Medulla oblongata (tissue), 1 donor: ENCODE data around the gene HABP2.
A peak's percentile ranks its signal among the peaks of the same experiment; 100 is the strongest.

ENCODE experiments used
- DNase-seq: peaks from one replicate; pipeline ENCODE4 v3.0.0-alpha.2; 2015; ENCODE audit errors: extremely low spot score

HABP2 gene

DNA sequence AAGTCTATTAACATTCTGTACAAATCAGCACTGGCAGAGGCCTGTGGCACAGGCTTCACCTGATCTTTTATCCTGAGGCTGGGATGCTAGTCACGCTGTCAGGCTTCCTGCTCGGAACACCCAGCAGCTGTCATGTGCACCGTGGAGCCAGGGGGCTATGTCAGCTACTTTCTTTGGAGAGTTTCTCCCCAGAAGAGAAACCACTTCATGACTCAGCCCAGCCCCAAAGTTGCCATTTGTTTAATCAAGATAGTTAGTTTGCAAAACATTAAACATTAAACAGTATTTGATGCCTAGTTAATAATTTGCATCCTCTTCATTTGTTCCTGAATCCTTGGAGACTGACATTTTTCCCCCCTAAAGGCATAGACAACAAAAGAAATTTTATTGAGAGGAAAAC lies at the start of gene HABP2:
Gene HABP2, plus strand, starts transcription at position 353 of the 400 bp plus-strand sequence. CDS start 69 bp downstream, outside the sequence.
- DNase-seq = no peak

DNA sequence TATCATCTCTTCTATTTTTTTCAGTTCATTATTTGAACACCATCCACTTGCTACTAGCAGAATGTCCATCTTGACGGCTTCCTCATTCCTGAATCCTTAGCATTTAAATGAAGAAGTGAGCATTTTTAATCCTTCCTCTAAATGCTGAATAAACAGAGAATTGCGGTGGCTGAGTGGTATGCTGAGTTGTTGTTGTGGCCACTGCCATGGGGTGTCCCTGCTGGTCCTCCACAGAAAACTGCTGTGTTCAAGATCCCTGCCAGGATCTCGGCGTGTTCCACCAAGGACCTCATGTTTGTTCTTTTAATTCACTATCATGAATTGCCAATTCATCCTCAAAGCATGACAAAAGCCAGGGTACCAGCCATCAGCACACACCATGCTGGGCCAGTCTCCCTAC lies 48.9 kb upstream of the HABP2 start:
- DNase-seq = no peak

DNA sequence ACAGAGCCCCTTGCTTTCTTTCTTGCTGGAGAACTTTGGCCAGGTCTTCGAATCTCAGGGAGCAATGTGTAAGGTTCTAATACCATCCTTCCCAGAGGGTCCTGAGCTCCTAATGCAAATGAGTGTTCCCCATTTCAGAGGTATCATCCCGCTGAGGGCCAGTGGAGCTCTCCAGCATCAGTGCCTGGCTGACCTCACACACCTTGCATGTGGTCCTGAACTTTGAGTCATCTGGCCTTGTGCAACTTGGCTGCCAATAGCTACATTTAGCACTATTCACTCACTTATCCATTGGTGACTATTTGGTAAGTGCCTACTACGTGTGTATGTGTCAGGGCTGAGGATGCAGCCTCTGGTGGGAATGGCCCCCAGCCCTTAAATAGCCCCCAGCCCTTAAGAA lies 48.4 kb upstream of the HABP2 start:
- DNase-seq = no peak

DNA sequence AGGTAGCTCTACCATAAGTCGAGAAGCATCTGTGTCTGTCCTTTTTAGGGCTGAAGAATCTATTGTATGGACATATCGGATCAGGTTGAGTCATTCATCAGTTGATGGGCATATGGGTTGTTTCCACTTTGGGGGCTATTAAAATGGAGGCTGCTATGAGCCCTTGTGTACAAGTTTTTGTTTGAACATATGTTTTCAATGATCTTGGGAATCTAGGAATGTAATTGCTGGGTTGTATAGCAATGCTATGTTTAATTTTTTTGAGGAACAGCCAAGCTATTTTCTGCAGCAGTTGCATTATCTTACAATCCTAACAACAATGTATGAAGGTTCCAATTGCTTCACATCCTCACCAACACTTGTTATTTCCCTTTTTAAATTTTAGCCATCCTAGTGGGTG lies 46.4 kb upstream of the HABP2 start:
- DNase-seq = no peak

DNA sequence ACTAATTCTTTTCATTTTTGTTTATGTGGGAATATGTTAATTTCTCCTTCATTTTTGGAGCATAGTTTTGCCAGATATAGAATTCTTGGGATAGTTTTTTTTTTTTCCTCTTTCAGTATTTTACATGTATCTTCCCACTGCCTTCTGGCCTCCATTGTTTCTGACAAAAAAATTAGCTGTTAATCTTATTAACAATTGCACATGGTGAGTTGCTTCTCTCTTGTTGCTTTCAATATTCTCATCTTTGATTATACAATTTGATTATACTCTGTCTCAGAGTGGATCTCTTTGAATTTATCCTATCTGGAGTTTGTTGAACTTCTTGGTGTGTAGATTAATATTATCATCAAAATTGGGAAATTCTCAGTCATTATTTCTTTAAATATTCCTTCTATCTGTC lies 41.4 kb upstream of the HABP2 start:
- no peak for DNase-seq

DNA sequence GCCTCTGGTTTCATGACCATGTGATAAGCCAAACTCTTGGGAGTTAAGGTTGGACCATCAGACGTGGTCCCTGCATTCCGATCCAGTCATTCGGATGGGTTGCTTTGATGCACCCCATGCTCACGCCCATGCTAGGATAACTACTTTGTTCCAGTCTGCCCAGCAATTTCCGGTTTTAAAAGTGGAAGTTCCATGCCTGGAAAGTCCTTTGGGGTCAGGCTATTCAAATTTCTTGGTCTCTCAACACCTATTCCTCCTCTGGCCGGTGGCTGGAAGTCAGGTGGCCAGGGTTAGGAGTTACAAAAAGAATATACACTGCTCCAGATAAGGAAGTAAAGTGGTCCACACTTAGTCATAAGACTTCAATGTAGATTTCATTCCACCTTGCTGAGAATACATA lies 37.7 kb upstream of the HABP2 start:
- DNase-seq = no peak

DNA sequence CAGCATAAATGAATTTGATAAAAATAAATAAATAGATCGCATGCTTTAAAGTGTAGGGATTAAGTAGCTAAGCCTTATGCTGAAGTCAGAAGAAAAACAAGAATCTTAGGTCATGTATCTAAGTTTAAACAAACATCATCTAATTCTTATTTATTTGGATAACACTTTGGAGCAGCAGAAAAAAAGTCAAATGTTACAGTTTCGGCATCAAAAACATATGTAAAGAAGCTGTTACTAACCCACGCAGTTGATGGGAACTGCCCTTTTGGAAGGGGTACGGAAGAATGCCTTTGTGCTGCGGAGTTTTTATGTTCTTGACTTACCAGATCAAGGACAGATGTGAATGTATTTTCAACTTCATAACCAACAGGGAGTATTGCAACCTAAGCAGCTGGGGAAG lies 37.3 kb upstream of the HABP2 start:
- no peak for DNase-seq

DNA sequence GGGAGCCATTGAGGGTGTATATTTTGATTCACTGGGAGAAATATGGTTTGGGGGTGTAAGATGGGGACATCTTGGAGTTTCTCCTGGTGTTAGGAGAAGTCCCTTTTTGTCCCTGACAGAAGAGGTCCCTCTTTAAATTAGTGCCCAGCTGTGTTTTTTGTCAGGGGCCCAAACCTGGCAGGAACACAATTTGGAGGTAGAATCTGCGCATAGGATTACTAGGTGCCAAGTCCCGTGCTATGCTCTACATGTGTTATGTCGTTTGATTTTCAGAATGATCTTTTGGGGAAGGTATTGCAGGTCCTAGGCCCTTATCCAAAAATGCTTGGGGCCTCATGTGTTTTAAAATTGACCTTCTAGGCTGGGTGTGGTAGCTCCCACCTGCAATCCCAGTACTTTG lies 36.8 kb upstream of the HABP2 start:
- DNase-seq = no peak

DNA sequence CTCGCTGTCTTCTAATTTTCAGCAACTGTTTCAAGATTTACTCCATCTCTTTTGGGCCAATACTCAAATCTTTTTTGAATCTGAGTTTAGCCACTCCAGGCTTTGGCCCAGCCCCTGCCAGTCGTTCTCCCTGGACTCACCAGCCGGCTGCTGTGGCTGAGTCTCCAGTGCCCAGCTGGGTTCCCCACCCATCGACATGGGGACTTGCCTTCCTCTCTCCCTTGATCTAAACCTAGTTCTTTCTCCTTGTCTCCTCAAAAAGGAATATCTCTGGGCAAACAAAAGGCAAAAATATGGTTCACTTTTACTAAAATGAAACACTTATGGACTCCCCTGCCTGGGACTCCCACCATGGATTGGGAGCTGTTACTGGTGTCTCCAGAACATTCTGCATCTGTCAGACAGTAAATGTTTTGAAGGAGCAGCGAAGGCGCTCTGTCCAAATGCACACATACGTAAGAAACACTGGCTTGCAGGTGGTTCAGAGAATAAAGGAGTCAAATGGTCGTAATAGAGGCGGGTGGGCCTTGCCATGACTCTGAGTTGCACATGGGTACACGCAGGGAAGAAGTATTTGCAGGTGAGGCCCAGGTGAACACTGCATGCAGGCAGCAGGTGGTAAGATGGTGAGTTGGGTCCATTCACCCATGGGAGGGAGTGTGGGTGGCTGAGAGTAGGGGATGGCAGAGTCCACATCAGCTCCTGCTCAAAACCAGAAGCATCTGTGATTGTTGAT lies 35.5 kb upstream of the HABP2 start:
- DNase-seq = no peak

DNA sequence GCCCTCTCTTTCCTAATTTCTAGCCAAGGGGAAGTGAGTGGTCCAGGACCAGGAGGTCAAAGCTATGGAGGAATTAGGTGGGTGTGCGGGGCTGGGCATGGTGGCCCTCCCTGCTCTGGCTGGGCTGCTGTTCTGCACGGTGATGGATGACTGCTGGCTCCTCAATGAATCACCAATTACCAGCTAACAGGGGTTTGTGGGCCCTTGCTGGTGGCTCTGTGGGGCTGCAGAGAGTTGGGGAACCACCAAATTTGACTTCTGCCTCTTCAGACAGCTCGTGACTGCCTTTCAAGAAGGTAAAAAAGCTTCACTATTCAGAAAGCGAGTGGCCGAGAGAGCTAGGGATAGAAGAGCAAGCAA lies 35.0 kb upstream of the HABP2 start:
- DNase-seq = no peak

DNA sequence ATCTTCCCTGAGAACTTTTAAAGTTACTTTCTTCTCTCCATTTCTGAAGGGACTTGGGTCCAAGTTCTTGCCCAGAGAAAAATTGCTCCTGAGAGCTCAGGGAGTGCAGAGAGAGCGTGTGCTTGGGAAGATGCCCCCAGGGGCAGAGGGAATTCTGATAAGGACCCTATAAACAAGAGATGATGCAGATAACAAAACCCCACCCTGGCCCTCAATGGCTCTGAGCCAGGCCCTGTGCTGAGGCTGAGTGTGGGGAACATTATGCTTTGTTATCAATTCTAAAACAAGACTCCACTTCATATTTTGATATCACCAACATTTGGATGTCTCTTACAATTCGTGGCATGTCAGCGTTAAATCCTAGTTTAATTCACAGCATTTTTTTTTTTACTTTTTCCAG lies 34.4 kb upstream of the HABP2 start:
- DNase-seq = no peak

DNA sequence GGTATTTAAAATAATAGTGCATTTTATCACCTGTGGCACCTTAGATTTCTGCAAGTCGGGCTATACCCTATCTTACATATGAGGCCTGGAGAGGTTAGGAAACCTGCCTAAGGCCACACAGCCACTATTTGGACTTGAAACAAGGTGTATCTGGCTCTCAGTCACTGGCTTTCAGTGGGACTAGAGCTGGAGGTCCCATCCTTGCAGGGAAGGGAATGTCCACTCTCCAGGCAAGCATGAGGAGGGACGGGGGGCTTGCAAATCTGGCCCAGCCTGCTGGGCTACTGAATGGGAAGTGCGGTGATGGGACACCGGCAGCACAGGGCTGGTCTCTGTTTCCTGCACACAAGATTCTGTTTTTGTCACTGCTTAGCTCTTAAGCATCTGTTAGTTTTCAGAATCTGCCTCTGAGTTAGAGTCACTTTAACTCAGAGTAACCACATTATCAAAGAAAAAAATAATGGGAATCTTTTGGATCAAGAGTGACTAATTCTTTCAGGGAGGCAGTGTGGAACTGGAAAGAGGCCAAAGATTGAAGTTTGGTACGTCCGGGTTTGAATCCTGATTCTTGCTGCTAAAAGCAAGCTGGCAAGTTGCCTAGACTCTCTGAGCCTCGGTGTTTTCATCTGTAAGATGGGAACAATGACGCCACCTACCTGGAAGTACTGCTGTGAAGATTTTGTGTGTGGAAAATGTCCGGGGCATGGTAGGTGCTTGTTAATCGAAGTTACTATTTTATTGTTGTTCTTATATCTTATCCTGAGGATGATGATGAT lies 33.8 kb upstream of the HABP2 start:
- DNase-seq = no peak

DNA sequence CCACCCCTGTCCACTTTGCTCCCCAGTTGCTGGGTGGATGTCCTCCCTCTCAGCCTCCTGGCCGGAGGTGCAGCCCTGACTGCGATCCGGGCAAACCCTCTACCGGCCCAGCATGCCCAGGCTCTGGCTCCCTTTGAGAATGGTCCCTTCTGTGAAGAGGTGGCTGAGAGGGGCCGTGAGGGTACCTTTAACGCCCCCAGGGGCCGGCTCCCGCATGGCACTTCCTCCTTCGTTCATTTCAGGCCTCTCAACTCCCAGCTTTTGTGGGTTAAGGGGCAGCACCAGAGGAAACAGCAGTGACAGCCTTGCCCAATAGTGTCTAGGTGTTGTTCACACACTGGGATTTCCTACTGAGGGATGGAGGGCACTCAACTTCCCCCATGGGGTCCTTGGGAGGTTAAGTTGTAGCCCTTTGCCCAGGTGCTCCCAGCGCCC lies 33.2 kb upstream of the HABP2 start:
- no peak for DNase-seq

DNA sequence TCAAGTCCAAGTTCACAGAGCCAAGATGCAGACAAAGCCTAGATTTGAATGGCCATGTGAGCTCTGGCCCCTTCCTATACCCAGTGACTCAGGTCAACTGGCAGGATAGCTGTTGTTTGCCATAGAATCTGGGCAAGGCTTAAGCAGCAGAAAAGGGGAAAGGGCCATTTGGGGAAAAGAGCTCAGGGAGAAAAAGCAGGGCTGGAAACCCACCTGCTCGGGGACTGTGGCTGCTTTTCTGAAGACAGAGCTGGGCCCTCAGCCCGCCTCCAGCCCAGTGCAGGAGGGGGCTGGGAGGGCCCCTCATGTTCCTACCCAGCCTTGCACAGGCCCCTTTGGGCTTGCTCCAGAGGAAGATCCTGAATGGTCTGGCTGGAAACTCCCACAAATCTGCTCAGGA lies 32.6 kb upstream of the HABP2 start:
- DNase-seq = no peak

DNA sequence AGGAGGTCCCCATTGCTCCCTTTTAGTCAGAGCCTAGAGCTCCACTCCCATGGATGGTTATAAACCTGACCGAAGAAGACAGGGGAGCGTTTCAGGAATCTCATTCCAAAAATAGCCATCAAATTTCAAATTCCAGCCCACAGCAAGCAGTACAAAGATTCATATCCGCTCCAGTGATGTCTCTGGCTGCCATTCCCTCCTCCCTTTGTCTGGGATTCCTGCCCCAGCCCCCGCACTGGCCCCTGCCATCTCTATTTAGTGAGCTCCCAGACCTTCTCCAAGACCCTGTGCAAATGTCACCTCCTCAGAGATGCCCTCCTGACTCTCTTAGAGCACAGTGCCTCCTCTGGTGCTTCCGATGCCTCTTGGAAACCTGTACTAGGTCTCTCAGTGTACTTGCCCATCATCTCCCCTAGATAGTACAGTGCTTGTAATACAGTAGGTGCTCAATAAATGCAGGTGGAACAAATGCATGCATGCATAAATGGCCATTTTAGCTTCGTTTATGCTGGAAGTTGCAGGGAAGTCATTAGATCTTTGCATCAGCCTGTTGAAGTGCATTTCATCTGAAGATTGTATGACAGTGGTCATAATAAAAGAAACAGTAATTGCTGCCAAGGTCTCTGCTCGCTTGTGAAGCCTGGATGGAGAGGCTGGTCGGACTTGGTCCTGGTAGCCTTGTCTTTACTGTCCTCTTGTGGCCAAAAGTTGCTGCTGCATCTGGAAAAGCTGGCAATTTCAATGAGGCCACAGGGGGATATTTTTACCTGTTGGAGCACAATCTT lies 32.0 kb upstream of the HABP2 start:
- DNase-seq = peak; percentile 76

DNA sequence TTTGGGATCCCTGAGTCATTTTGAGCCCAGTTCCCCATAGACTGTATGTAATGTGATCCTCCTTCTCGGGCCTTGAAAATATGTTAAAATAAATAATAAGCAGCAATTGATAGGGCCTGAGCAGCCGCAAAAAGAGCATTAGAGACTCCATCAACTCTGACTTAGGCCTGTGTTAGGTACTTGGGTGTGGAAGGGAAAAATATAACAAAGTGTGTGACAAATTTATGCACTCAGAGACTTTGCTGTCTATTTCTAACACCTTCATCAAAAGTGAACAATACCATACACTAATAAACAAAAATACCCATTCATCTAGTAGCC lies 31.4 kb upstream of the HABP2 start:
- DNase-seq = no peak

DNA sequence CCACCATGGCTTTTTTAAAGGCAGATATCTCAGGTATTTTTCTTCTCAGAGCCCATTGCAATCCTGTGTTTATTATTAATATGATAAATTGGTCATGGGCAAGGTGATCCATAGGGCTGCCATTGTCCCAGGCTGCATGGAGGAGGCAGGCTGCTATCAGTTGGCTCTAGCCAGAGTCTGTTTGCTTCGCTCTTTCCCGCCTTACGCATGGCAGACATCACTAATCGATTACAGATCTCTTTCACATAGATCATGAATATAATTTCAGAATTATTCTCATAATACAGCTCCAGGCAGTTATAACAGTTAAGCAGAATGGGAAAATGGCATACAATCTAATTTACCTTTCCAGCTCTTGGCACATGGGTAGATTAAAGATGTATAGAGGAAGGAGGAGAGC lies 30.4 kb upstream of the HABP2 start:
- no peak for DNase-seq

DNA sequence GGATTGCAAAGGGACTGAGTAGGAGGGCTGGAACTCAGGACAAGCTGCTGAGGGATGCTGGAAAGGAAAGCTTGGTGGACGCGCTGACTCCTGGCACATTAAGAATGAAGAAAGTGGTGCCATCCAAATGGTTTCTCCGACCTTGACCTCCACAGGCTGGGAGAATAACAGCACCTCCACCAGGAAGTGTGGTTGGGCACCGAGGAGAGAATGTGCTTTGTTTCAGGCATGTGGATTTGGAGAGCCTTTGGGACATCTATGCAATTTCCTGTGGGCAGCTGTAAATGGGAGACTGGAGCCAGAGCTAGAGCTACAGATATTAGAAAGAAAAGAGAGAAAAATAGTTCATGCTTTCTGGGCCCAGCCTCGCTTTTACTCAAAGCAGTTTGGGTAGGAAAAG lies 29.8 kb upstream of the HABP2 start:
- DNase-seq = peak; percentile 9

DNA sequence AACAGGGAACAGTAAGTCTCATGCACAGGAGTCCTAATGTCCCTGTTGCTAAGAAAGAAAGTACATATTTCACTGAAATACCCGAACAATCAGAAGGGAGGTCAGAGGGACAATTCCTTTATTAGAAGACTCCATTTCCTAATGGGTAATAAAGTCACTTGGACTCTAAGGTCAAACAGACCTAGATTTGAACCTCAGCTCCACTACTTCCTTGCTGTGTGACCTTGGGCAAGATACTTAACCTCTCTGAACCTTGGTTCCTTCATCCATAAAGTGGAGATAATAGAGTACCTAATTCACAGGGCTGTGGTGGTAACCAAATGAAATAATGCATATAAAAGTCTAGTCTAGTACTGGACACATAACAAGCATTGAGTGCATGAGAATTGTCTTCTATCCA lies 29.2 kb upstream of the HABP2 start:
- DNase-seq = no peak

DNA sequence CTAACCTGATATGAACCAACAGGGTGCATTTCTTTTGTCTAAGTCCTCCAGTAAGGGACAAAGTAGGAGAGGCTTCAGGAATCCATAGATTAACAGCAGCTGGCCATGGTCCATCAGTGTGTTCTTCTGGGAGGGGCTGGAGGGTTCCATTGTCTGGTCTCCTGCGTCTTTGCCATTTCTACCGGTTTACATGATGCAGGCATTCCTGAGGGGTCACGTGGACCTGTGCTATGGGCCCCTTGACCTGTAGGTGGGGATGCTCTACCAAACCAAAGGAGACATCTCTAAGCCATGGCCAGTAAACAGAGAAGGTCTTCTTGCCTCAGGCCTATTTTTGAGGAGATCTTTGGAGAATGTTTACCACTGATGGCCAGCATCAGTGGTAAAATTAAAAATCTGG lies 28.7 kb upstream of the HABP2 start:
- DNase-seq = no peak

DNA sequence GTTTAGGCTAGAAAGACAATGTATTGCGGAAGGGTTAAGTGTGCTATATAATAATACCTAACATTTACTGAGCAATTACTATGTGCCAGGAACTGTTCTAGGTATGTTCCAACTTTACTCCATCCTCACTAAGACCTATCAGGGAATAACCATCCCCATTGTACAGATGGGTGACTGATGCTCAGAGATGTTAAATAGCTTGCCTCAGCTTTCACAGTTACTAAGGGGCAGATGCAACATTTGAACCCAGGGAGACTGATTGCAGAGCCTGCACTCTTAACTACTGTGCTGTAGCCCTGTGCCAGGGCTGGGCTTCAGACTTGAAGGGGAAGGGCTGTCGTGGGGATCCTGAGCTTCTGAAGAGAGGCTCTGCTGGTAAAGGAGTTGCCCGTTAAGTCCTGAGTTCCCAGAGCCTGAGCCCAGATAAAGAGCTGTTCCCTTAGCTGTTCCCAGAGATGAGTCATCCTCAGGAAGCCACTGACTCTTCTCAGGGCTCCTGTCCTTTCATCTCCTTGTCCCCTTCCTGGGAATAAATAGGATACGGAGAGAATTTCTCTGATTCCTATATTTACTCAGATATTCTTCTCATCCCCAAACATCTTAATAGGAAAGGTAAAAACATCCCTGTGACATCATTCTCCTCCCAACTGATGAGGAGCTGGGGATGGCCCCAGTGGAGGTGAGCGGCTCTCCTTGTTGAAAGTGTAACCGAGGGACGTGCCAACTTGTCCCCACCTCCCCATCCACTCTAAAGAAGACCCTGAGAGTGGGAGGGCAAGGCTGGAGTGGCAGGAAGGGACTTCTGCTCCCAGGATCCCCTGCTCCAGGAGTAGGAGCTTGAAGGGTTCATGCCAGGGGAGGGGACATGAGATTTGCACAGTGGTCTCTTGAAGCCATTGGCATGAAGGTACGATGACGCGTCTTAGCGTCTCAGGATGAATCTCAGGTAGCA lies 28.0 kb upstream of the HABP2 start:
- no peak for DNase-seq

DNA sequence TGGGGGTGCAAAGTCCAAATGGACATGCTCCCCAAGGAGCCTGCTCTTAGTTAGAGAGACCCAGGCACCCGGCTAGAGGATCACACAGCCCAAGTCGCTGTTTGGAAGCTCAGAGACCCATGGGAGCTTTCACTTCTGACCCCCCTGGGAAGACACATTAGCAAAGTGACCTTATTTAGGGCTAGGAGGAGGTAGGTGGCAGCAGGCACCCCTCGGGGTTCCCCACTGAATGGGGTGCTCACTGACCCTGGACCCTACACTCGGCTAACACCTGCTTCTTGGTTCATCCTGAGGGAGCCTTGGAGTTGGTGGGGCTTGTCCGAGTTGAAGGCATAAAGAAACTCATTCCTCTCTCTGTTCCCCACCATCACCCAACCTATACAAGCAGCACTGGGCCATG lies 27.1 kb upstream of the HABP2 start:
- no peak for DNase-seq
